NOMO-1 treated with dmso at 0.1 percent for 144 hours (cell line): ENCODE measurements around the gene NECTIN4.
A peak's percentile ranks its signal among the peaks of the same experiment; 100 is the strongest.
"Not testable (repeated sequence)": the region's sequence is repeated elsewhere in the genome, so short reads cannot be mapped to it uniquely, and the experiment has no call there.

Experiments used
- DNase-seq: peaks from one replicate; lab custom pipeline; 2025; ENCODE audit not compliant: unreplicated experiment; lab: John Stamatoyannopoulos, UW

Gene NECTIN4

DNA sequence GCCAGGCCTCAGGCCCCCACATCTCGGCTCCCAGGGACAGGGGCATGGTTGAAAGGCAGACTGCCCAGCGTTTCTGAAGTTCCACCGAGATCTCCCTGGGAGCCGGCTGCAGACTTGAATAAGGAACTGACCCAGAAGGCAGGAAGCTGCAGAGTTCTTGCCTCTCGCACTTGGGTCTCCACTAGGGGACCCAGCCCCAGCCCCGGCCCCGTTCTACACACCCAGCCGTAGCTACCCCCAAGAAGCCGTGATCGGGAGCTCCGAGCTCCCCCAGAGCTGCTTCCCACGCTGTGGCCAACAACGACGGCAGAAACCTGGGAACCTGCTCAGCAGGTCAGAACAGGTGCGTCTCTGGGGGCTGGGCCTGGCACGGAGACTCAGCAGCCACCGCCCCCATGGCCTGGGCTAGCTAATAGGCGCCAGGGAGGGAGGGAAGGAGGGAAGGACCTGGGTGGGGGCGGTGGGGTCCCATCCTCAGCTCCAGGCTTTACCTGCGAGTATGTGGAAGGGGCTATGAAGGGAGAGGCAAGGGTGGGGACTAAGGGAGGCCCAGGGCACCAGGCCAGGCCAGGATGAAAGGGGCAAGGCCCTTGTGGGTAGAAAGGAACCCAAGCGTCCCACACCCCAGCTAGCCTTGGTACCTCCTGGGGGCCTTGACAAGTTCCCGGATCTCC, at the start of gene NECTIN4:
Gene NECTIN4, minus strand, starts transcription at position 308 of the 674 bp plus-strand sequence. Its CDS starts 262 bp downstream, at position 46.
- DNase-seq: no peak

DNA sequence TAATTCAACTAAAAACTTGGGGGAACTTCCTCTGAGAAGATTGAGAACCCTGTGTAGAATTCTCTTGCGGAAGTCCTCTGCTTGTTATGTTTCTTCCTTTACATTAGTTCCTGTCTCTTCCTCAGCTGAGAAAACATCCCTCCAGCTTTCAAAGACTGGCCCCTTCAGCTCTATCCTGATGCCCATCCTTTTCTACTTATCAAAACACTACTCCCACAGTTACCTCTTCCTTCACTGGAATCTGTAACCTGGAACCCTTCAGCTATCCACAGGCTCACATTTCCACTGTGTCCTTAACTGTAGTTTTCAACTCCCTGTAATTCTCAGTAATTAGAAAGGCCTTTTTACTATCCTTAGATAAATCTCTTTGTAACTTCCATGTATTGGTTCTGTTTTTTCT, 49.1 kb upstream of the NECTIN4 start:
- no peak for DNase-seq

DNA sequence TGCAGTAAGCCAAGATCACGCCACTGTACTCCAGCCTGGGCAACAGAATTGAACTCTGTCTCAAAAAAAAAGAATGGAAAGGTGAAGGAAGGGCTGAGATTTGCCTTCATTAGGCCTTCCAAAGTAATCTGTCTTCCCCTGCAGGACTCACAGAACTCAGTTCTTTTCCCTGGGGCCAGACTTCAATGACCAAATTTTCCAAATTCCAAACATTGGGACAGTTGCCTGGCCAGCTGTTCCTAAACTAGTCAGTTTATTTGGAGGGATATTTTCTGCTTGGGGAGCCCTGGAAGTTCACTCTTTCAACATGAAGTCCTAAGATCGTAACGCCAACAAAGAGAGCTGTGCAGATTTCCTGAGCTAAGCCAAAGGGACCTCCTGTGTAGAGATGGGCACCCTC, 48.5 kb upstream of the NECTIN4 start:
- DNase-seq: no peak

DNA sequence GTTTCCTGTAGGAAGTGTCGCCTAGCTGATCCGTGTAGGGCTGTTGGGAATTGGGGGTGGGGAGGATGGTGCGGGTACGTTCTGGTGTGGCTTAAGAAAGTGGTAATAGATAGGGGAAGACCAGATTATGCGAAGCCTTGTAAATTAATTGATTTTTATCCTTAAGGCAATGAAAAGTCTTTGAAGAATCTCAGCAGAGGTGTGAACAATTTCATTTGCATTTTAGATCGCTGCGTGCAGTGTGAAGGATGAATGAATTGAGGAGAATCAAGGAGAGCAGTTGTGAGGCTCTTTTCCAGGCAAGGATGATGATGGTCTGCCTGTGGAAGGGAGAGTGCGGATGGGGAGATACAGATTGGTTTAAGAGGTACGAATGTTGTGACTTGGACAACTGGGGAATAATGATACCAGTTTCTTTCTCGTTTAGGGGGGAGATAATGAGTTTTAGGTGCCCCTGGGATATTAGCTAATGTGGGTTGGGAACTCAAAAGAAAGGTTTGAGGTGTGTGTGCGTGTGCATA, 43.9 kb upstream of the NECTIN4 start:
- DNase-seq: no peak

DNA sequence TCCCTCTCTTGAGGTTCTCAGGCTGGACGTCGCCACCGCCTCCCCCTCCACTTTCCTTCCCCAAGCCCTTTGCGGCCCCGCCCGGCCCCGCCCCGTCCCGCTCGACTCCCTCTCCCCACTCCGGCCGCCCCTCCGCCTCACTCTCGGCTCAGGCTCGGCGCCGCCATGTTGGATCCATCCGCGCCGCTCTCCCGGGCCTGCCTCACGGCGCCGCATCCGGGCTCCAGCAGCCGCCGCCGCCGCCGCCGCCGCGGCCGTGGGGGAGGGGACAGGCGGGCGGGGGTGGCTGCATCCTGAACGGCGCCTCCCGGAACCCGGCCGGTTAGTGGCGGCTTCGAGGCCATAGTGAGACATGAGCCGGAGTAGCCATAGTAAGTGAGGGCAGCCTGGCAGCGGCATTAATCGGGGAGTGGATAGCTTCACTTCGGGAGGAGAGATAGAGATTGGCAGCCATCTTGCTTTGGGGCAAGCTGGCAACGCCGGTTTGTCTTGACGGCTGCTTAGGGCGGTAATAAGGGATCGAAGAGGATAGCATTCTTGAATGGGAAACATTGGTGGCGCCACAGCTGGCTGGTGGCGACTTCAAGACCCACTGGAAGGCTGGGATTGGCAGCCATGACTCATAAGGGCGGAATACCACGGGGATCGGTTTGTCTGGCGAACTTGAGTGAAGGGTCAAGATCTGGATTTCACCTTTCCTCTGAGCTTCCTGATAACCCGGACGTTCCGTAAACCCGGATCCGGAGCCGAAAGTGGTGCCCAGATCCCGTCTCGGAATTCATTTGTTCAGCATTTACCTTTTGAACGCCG, 43.3 kb upstream of the NECTIN4 start, which contains the start of gene DEDD:
Gene DEDD, minus strand, starts transcription at position 258 of the 810 bp plus-strand sequence. CDS start 8,205 bp downstream, outside the sequence.
- DNase-seq: peak; percentile 96

DNA sequence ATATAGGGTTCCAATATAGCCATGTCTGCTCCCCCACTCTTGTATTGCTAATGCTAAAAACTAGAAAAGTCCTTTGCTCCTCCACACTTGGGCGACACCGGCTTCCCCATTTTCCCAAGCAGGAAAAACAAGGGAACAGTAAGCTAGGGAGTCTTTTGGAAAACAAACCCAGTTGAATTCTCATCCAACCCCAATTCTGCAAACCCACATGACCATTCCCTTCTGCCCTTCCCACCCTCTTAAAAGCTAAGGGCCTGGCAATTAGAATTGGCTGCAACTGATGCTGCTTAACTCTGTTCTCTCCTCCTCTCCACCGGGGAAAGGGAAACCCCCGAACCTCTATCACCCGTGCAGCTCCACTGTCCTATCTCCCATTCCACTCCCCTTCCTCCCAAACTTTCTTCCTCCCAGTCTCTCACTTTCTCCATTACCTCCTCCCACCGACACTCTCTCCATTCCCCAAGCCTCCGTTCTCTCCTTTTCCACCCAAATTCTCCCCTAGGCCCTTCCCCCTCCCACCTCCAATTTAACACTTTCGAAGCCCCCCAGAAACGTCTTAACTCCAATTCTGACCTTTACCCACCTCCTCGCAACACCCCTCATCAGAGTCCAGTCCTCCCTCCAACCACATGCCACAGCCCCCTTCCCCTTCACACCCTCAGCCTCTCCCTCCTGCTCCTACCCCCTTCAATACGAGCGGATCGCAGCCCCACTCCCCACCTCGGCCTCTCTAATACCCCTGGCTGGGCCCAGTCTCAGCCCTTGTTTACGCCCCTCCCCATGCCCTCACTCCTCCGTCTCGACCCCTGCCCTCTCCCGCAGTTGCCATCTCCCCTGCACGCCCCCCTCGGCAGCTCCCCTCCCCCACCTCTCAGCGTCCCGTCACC, 42.4 kb upstream of the NECTIN4 start:
- no peak for DNase-seq

DNA sequence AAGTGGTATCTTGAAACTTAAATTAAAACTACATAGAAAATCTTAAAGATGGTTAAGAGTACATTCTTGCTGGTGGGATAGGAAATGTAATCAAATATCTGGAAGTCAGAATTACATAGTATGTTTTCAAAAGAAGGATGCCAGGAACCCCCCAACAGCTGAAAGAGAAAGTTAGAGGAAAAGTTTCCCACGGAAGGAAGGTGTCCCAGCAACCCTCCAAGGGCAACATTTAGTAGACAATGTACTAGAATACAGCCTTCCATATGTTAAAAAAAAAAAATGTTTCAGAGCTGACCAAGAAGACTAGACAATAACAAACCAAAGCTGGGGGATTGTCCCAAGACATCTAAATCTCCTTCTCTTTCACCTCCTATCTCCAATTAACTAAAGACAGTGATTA, 40.9 kb upstream of the NECTIN4 start:
- no peak for DNase-seq

DNA sequence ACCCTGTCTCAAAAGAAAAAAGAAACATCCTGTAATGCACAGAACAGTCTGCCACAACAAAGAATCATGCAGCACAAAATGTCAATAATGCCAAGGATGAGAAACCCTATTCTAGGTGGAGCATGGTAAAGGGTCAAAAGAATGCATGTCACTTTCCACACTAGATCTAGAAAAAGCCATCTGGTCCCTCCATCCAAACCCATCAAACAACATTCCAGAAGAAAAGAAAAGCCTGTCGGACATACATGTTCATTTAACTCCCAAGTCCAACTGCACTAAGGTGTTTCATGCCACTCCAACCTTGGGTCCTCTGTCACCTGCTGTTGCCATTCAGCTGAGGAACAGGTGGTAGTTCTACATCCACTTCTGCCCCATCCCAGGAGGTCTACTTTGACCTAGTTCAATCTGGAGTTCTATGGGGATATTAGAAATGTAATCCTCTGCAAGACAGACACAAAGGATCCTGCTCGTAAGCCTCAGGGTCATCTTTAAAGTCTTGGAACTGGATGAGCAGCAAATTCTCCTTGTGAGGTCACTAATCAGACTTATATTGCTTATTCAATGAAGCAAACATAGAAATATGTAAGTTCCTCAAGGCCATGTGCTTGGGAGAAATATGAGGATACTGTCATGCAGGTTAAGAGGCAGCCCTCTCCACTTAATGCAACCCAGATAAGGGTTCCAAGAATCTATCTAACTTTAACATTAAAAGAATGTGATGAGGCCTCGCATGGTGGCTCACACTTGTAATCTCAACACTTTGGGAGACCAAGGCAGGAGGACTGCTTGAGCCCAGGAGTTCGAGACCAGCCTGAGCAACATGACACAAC, 39.4 kb upstream of the NECTIN4 start:
- DNase-seq: no peak

DNA sequence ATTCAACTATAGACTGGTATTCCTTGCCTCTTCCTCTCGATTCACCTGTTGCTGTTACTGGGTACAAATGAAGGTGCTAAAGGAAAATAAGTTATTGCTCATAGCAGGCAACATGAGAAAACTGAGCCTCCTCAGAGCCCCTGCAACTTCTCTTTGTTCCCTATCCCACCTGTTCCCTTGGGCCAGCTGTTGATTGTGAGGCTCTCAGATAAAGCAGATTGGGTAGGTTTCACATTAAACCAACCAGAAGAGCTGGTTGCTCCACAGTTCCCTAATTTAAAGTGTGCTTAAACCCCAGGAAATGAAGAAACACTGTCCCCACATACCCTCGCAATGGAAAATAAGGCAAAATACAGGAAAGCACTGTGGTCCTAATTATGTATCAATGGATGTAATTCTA, 38.3 kb upstream of the NECTIN4 start:
- DNase-seq: no peak

DNA sequence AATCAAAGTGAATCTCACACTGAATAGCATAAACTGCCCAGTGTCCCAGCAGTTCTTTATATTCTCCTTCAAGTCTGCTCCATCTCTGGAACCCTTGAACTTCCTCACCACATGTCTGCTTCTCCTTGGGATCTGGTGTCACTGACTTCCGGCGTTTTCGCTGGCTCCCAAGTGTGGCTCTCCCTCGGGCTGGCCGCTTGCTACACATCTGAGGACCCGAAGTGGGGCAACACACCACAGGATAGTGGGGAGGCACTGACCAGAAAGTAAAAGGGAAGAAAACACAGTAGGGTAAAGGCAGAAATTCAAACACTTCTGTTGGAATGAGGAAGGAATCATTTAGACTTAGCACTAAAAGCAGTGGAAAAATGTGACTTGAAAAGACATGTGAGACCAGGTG, 33.6 kb upstream of the NECTIN4 start:
- no peak for DNase-seq

DNA sequence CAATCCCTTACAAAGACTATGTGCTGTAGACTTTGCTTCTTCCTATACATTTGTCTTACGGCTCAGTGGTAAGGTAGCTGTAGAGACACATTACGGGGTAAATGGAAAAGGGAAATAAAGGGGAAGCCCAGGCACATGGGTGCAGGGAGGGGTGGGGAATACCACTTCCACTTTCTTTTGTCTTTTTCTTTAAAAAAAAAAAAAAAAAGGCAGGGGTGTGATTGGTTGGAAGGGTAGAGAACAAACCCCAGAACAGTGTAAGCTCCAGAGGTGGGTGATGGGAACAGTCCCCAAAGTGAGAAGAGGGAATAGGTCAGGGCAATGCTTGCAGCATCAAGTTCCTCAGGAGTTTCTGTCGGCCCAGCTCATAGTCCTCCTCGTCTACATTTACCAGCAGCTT, 32.5 kb upstream of the NECTIN4 start:
- peak; percentile 36 for DNase-seq

DNA sequence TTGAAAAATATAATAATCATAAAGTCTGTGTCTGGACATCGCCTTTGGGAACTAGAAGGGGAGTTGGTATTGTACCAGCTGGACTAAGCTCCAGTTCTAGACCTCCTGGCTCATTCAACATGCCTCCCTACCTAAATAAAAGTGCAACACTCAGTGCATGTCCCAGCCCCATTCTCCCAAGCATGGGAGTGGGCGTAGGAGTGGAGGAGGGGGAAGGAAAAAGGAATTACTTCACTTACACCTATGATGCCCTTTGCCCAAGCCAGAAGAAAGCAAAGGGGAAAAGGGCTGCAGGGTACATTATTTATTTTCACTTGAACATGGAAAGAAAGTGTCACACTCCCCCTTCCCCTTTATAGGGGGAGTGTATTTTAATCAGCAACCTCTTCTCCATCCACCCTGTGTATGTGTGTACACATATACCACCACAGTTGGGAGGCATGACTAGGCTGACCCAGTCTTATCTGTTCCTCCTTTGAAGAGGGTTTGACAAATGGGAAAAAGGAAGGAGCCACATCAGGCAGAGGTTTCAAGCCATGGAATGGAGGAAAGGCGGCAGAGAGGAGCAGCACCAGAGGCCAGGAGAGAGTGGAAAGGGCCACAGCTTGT, 31.8 kb upstream of the NECTIN4 start:
- DNase-seq: no peak

DNA sequence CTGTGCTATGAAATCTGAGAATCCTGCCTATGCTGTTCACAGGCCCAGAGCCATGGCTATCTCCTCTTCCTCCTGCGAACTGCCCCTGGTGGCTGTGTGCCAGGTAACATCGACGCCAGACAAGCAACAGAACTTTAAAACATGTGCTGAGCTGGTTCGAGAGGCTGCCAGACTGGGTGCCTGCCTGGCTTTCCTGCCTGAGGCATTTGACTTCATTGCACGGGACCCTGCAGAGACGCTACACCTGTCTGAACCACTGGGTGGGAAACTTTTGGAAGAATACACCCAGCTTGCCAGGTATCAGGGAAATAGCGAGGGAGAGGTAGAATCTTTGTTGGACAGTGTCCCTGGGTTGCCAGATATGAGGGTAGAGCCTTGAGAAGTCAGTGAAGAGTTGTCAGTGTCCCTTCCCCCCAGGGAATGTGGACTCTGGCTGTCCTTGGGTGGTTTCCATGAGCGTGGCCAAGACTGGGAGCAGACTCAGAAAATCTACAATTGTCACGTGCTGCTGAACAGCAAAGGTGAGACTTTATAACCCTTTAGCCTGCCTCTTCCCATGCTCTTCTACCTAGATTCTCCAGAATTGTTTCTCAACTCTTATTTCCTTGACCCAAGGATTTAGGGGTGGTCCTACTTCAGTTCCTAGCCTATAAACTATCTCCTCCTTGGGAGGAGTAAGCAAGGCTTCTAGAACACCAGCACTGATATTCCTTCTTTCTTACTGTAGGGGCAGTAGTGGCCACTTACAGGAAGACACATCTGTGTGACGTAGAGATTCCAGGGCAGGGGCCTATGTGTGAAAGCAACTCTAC, 29.9 kb upstream of the NECTIN4 start:
- peak; percentile 9 for DNase-seq

DNA sequence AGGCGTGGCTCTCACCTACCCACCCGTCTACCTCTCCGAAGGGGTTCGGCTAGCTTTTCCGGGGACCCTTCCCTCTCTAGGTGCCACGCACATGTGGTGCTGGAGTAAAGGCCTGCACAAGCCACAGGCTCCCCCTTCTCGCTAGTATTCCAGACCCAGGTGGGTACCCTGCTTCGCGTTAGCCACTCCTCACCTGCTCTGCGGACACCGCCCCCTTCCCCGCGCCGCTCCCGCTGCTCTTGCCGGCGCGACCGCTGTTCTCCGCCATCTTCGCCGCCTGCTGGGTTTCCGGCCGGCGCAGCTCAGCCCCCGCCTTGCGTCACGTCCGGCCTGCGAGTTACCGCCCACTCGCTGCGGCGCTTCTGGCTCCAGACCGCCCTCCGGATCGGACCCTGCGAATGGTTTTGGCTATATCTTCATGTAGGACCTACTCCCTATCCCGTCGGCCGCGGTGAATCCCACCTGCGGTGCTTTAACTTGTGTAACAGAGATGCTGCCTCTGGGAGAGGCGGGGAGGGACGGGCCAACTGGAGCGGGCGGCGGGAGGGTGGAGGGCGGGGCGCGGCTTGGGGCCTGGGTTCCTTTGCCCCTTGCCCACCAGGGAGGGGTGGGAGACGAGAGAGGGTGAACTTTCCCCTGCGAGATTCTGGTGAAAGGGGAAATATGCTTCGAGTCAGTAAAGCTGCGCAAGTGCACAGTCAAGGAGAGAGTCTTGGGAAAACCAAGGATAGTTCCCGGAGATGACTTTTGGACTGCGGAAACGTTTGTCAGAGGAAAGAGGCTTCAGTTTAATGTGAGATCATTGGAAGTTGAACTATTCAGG, 28.6 kb upstream of the NECTIN4 start, which contains the start of the genes NIT1 and PFDN2:
Gene NIT1, plus strand, starts transcription at position 347 of the 823 bp plus-strand sequence. Its CDS starts 72 bp downstream, at position 419.
Gene PFDN2, minus strand, starts transcription at position 279 of the 823 bp plus-strand sequence. Its CDS starts 11 bp downstream, at position 268.
- peak; percentile 80 for DNase-seq

DNA sequence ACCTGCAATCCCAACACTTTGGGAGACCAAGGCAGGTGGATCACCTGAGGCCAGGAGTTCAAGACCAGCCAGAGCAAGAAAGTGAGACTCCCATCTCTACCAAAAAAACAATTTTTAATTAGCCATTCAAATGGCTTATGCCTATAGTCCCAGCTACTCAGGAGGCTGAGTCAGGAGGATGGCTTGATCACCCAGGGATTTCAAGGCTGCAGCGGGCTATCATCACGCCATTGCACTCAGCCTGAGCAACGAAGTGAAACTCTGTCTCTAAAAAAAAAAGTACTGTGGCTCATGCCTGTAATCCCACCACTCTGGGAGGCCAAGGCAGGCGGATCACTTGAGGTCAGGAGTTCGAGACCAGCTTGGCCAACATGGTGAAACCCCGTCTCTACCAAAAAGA, 26.6 kb upstream of the NECTIN4 start:
- not testable (repeated sequence) for DNase-seq

DNA sequence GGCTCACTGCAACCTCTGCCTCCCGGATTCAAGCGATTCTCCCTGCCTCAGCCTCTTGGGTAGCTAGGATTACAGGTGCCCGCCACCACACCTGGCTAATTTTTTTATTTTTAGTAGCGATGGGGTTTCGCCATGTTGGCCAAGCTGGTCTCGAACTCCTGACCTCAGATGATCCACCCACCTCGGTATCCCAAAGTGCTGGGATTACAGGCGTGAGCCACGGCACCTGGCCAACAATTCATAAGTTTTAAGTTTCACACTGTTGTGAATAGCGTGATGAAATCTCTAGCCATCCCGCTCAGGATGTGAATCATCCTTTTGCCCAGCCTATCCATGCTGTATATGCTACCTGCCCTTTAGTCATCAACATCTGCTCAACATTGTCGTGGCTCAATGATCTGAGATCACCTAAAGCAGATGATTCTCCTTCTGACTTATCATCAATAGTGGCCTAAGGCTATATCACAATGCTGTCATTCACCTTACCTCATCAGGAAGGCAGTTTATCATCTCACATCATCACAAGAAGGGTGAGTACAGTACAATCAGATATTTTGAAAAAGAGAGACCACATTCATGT, 25.9 kb upstream of the NECTIN4 start:
- DNase-seq: no peak

DNA sequence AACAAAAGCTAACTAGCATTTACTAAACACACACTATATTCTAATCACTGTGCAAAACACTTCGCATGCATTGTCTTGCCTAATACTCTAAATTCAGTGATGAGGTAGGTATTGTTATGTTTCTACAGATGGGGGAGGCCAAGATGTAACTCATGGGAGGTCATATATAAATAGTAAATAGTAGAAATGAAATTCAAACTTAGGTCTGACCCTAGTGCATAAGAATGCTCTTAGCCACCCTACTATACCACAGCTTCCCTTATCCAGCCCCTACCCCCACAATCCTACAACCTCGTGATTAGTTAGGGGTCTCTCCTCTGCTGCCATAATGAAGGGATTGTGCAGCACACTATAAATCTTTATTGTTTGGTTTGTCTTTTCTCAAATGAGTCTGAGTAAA, 25.2 kb upstream of the NECTIN4 start:
- DNase-seq: no peak
